Measurements from ENCODE around the gene EPHA6. TPM values are rescaled to one million over a fixed set of nuclear protein-coding genes. Genes with fewer than 3 reads are reported as not detected.

Gene EPHA6
- total RNA-seq, 4 donors from 2014 or later: 0.94 to 1.8 (median 1.00) TPM

DNA sequence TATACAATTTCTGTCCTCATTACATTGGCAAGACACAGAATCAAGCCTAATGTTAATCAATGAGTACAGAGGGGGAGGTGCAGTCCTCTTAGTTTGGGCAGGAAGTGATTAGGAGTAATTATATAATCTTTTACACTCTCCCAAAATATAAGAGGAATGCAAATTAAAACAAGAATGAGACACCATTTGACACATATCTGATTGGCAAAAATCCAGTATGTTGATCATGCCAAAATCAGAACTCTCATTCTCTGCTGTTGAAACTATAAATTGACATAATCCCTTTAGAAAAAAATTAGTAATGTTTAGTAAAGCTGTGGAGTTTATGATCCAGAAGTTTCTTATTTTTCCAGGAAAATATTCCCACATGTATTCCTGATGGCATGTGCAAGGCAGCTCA, 373.4 kb downstream of the EPHA6 start:
- TF ChIP-seq, protein P1, sequence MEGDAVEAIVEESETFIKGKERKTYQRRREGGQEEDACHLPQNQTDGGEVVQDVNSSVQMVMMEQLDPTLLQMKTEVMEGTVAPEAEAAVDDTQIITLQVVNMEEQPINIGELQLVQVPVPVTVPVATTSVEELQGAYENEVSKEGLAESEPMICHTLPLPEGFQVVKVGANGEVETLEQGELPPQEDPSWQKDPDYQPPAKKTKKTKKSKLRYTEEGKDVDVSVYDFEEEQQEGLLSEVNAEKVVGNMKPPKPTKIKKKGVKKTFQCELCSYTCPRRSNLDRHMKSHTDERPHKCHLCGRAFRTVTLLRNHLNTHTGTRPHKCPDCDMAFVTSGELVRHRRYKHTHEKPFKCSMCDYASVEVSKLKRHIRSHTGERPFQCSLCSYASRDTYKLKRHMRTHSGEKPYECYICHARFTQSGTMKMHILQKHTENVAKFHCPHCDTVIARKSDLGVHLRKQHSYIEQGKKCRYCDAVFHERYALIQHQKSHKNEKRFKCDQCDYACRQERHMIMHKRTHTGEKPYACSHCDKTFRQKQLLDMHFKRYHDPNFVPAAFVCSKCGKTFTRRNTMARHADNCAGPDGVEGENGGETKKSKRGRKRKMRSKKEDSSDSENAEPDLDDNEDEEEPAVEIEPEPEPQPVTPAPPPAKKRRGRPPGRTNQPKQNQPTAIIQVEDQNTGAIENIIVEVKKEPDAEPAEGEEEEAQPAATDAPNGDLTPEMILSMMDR (IDR thresholded peaks at IDR 0.05; ENCODE audit: low read depth): no peak

DNA sequence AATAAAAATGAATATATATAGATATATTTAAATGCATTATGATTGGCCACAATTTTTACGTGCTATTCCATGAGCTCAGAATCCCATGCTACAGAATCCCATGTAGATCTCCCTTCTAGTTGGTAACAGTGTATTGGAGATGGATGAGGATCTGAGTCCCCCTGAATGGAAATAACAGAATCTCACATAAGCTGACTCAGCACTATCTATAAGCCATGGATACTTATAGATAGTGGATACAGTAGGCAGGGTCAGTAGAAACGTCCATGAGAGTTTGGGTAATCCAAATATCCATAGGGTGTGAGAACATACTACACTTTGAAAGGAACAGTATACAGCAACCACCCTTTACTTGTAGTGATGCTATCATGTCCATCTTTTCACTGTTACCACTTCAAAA, 375.4 kb downstream of the EPHA6 start:
- TF ChIP-seq, protein P1 (IDR thresholded peaks at IDR 0.05; ENCODE audit: low read depth): no peak

- TF ChIP-seq, protein P1 (IDR thresholded peaks at IDR 0.05; ENCODE audit: low read depth): no peak
These were observed 382.7 kb downstream of the EPHA6 start for GRCh38 chr3:97197083-97197482.

DNA sequence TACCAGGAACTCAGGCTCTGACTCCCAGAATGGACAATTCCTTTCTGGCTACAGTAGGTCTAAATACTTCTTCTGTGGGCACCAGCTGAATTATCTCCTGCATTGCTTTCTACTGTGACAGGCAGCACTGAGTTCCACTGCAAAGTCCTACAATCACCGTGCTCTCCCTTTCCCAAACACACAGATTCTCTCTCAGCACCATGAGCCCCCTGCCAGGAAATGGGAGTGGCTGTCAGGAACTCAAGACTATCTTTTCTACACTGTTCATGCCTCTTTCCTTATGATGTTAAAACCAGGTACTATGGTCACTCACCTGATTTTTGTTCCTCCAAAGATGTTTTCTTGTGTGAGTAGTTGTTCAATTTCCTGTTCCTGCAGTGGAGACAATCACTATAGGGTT, 383.4 kb downstream of the EPHA6 start:
- TF ChIP-seq, protein P1 (IDR thresholded peaks at IDR 0.05; ENCODE audit: low read depth): no peak

DNA sequence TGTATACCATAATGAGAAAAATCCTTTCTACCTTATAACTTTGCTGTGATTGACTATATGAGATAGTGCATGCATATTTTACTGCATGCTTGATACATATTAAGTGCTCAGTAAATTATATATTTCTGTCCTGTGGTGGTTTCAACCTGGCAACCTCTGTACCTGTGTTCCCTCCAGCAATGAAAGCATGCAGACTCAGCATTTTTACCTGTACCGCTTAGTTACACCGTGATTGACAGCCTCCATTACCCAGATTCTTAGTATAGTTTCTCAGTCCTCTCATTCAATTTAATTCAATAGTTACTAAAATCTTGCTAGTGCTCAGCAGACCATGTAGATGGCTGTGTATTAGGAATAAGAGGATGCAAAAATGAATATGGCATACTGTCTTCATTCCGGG, 386.0 kb downstream of the EPHA6 start:
- TF ChIP-seq, protein P1 (IDR thresholded peaks at IDR 0.05; ENCODE audit: low read depth): no peak

DNA sequence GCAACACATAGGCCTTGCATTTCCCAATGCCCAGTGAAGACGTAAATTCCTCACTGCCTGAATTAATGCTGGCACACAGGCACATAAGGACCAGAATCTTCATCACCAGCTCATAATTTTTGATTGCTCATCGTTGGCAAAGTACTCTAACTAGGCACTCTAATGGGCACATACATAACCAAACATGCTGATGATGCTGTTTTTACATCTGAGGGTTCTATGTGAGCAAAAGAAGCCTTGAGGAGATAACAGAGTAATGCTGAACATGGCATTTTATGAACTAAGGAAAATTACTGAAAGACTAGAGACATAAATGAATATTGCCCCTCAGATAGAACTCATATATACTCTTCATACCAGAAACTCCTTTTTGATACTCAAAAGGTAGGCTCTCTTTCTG, 387.4 kb downstream of the EPHA6 start:
- TF ChIP-seq, protein P1 (IDR thresholded peaks at IDR 0.05; ENCODE audit: low read depth): no peak

- TF ChIP-seq, protein P1 (IDR thresholded peaks at IDR 0.05; ENCODE audit: low read depth): no peak
These were observed 414.6 kb downstream of the EPHA6 start for GRCh38 chr3:97228966-97229365.
